ENCODE measurements around the gene HK3. TPM values are rescaled to one million over a fixed set of nuclear protein-coding genes. Genes with fewer than 3 reads are reported as not detected.

Gene HK3
- total RNA-seq, 1 donor from 2014 or later: 0.51 TPM

DNA sequence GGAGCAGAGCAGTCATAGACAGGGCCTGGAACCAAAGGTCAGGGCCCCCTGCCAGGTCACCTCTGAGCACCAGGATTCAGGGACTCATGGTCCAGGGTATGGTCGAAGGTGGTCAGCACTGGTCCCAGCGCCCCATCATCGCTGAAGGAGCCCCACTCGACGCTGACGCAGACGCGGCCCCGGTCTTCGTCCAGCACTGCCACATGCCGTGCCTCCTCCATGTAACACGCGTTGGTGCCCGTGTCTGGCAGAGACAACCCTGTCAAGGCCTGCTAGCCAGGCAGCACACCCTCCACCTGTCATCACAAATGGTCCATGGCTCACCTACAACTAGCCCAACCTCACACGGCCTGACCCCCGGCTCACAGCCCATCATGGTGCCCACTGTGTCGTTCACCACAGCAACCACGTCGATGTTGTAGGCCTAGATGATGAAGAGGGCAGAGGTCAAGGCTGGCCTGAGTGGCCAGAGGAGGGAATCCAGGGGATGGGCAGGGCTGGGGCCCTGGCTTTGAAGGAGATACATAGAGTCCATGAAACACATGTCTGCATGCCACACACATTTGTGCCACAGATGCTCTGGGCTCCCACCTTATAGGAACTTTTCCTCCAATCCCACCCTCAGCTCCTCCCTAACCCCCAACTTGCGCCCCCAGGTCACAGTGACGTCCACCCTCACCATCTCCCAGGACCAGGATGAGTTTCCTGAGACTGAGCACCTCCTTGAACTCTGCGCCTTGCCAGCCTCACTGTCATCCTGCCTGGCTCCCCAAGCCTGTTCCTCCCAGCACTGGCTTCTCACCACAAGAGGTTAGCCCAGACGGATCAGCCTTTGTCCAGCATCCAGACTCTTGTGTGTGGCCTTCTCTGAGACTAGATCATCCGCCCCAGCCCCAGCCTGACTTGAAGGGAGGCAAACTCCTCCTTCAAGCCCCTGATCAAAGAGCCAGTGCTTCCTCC, 9.5 kb downstream of the HK3 start:
- H3K27me3 Mint-ChIP-seq (ENCODE audit: unreplicated experiment): peaks cover 17% of the 10 kb centered on the region
- no peak overlapping the region for H3K4me3 Mint-ChIP-seq (ENCODE audit: unreplicated experiment)

DNA sequence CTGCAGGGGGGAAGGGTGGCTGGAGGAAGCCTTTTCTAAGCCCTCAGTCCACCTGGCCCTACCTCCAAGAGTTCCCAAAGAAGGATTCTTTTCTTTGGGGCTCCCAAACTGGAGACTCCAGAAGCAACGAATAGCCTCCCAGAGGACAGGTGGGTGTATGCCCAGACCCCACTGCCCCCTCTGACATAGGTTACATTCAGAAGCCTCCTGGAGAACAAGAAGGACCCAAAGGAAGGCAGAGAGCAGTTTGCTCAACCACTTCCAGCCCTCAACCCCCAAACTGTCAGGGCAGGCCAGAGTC, 10.3 kb downstream of the HK3 start:
- TF ChIP-seq, protein P1, sequence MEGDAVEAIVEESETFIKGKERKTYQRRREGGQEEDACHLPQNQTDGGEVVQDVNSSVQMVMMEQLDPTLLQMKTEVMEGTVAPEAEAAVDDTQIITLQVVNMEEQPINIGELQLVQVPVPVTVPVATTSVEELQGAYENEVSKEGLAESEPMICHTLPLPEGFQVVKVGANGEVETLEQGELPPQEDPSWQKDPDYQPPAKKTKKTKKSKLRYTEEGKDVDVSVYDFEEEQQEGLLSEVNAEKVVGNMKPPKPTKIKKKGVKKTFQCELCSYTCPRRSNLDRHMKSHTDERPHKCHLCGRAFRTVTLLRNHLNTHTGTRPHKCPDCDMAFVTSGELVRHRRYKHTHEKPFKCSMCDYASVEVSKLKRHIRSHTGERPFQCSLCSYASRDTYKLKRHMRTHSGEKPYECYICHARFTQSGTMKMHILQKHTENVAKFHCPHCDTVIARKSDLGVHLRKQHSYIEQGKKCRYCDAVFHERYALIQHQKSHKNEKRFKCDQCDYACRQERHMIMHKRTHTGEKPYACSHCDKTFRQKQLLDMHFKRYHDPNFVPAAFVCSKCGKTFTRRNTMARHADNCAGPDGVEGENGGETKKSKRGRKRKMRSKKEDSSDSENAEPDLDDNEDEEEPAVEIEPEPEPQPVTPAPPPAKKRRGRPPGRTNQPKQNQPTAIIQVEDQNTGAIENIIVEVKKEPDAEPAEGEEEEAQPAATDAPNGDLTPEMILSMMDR (IDR thresholded peaks at IDR 0.05; ENCODE audit: unreplicated experiment): no peak
- no peaks in the 10 kb centered on the region for H3K9me3 Mint-ChIP-seq (ENCODE audit: unreplicated experiment)
- peaks cover 17% of the 10 kb centered on the region for H3K27me3 Mint-ChIP-seq (ENCODE audit: unreplicated experiment)
- peaks cover 4% of the 10 kb centered on the region for H3K36me3 Mint-ChIP-seq (ENCODE audit: low read depth, unreplicated experiment)
- no peak for DNase-seq (ENCODE audit: low spot score)
- peaks cover 4% of the 10 kb centered on the region for H3K4me1 Mint-ChIP-seq (ENCODE audit: unreplicated experiment)
- no peak overlapping the region for H3K27ac Mint-ChIP-seq (ENCODE audit: unreplicated experiment)
- no peak overlapping the region for H3K4me3 Mint-ChIP-seq (ENCODE audit: unreplicated experiment)

More for the DNA sequence above, 9.5 kb downstream of the HK3 start:
- H3K27ac Mint-ChIP-seq (ENCODE audit: unreplicated experiment): no peak overlapping the region
- DNase-seq (ENCODE audit: low spot score): no peak
- peaks cover 4% of the 10 kb centered on the region for H3K36me3 Mint-ChIP-seq (ENCODE audit: low read depth, unreplicated experiment)
- TF ChIP-seq, protein P1 (IDR thresholded peaks at IDR 0.05; ENCODE audit: unreplicated experiment): no peak
- no peaks in the 10 kb centered on the region for H3K9me3 Mint-ChIP-seq (ENCODE audit: unreplicated experiment)
- no peaks in the 10 kb centered on the region for H3K4me1 Mint-ChIP-seq (ENCODE audit: unreplicated experiment)

DNA sequence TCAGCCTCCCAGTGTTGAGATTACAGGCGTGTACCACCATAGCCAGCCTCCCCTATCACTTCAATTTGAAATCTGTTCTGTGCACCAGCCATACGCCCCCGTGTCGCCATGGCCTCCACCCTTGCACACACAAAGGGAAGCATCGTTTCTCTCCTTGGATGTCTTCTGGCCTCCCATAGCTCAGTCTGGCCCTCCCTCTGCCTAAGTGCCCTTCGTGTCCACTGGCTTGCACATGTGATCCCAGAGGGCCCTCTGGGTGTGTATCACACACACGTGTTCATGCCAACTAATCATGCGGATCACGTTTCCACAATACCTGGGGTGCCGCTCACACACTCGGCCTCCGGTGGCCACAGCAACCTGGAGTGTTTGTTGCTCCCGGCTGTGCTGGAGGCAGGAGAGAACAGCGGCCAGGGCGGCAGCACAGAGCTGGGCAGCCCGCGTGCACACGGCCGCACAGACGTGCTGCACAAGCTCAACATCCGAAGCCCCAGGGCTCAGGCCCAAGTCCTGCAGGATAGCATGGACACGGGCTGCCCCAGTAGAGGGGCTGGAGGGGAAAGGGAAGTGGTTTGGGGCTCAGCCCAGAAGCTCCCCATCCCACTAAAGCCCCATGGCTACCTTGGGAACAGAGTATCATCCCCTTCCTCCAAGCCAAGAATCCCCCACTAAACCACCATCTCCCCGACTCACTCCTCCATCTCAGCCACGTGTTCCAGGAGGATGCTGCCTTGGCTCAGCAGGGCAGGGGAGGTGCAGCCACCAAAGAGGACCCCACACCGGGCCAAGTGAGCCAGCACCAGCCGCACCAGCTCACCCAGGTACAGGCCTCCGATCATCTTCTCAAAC, 10.9 kb downstream of the HK3 start:
- H3K27ac Mint-ChIP-seq (ENCODE audit: unreplicated experiment): peak overlapping the region; percentile 30

DNA sequence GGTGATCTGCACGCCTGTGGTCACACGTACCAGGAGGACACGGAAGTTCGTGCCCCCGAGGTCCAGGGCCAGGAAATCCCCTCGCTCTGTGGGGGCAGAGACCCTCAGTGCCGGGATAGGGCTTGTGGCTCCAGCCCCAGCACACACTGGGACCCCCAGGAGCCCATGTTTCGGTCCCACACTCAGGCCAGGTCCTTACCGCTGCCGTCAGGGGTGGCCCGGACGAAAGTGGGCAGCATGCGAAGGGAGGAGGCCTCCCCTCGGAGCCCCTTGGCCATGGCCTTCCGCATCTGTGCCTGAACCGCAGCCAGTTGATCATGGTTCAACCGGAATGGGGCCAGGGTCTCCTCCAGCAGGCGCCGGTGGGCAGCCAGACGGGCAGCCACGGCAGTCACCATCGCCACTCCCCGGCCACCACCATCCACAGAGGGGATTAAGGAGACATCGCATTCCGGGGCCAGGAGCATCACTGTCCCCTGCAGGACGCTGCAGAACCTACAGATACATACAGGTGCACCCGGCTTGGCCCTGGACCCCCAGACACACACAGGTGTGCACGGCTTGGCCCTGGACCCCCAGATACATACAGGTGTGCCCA, 11.8 kb downstream of the HK3 start:
- peaks cover 12% of the 10 kb centered on the region for H3K4me1 Mint-ChIP-seq (ENCODE audit: unreplicated experiment)
- H3K27ac Mint-ChIP-seq (ENCODE audit: unreplicated experiment): no peak overlapping the region
- DNase-seq (ENCODE audit: low spot score): no peak
- TF ChIP-seq, protein P1 (IDR thresholded peaks at IDR 0.05; ENCODE audit: unreplicated experiment): no peak
- H3K9me3 Mint-ChIP-seq (ENCODE audit: unreplicated experiment): no peaks in the 10 kb centered on the region
- H3K27me3 Mint-ChIP-seq (ENCODE audit: unreplicated experiment): peaks cover 23% of the 10 kb centered on the region
- no peak overlapping the region for H3K4me3 Mint-ChIP-seq (ENCODE audit: unreplicated experiment)
- peaks cover 8% of the 10 kb centered on the region for H3K36me3 Mint-ChIP-seq (ENCODE audit: low read depth, unreplicated experiment)

More for the DNA sequence above, 10.9 kb downstream of the HK3 start:
- Mint-ChIP-seq H3K36me3 (ENCODE audit: low read depth, unreplicated experiment) (peaks cover 6% of the 10 kb centered on the region), H3K9me3 (ENCODE audit: unreplicated experiment) (no peaks in the 10 kb centered on the region), H3K4me1 (ENCODE audit: unreplicated experiment) (peaks cover 5% of the 10 kb centered on the region), H3K27me3 (ENCODE audit: unreplicated experiment) (peaks cover 20% of the 10 kb centered on the region), H3K4me3 (ENCODE audit: unreplicated experiment) (no peak overlapping the region)
- DNase-seq (ENCODE audit: low spot score): no peak
- TF ChIP-seq, protein P1 (IDR thresholded peaks at IDR 0.05; ENCODE audit: unreplicated experiment): no peak

Measured in endothelial cell (in vitro differentiated cells).